ENCODE results near the gene IGDCC3. TPM values are rescaled to one million over a fixed set of nuclear protein-coding genes. Genes with fewer than 3 reads are reported as not detected.

Gene IGDCC3
- total RNA-seq, 1 experiment from 2014 or later = 53.5 TPM

GRCh38 chr15:65303687-65304380 lies 74.0 kb downstream of the IGDCC3 start:
- ChIA-PET POLR2A (interaction anchor here (0.9 to 2.4 kb wide), 6 partner anchors 17 to 566 kb away, joined by 3 to 16 read pairs (median 6); partner anchors contain the start of genes CLPX, PARP16 and RAB11A), CTCF (interaction anchor here (0.8 to 1.2 kb wide), 3 partner anchors 15 to 113 kb away, joined by 3 to 6 read pairs (median 6); partner anchors contain the start of gene PARP16)
- Mint-ChIP-seq H3K4me3 (peak overlapping the region; percentile 81), H3K9me3 (peaks cover 6% of the 10 kb centered on the region), H3K27ac (peak overlapping the region; percentile 99), H3K27me3 (ENCODE audit: low read depth) (no peaks in the 10 kb centered on the region), H3K4me1 (peaks cover 23% of the 10 kb centered on the region), H3K36me3 (no peaks in the 10 kb centered on the region)
- DNase-seq (ENCODE audit: low spot score) (no peak), ATAC-seq (peak; percentile 19)
- TF ChIP-seq FOXK1 (CRISPR knock-in tag; IDR thresholded peaks at IDR 0.05) (no peak), FOXP4 (CRISPR knock-in tag; IDR thresholded peaks at IDR 0.05) (0 out of 2 replicates have a peak, but pooled peaks have one; percentile 20), E2F5 (CRISPR knock-in tag; IDR thresholded peaks at IDR 0.05) (no peak), CDX4 (CRISPR knock-in tag; IDR thresholded peaks at IDR 0.05; ENCODE audit: borderline replicate concordance) (no peak), CTCF (IDR thresholded peaks at IDR 0.05) (peak; percentile 56; the same call in 1 of the 2 replicates), MAX (CRISPR knock-in tag; IDR thresholded peaks at IDR 0.05) (peak; percentile 81)

- TF ChIP-seq RELA (CRISPR knock-in tag; IDR thresholded peaks at IDR 0.05; ENCODE audit: borderline replicate concordance) (no peak), CREM (CRISPR knock-in tag; IDR thresholded peaks at IDR 0.05) (no peak), FOXK1 (CRISPR knock-in tag; IDR thresholded peaks at IDR 0.05) (no peak), TP53 (CRISPR knock-in tag; IDR thresholded peaks at IDR 0.05) (no peak), ZNF232 (CRISPR knock-in tag; IDR thresholded peaks at IDR 0.05) (no peak), FOXP4 (CRISPR knock-in tag; IDR thresholded peaks at IDR 0.05) (no peak), ZNF423 (CRISPR knock-in tag; IDR thresholded peaks at IDR 0.05) (no peak), ZNF396 (CRISPR knock-in tag; IDR thresholded peaks at IDR 0.05; ENCODE audit: borderline replicate concordance) (no peak), KAT7 (CRISPR knock-in tag; IDR thresholded peaks at IDR 0.05; ENCODE audit: borderline replicate concordance) (no peak), ZNF512 (CRISPR knock-in tag; IDR thresholded peaks at IDR 0.05; ENCODE audit: borderline replicate concordance) (no peak), ZNF532 (CRISPR knock-in tag; IDR thresholded peaks at IDR 0.05; ENCODE audit: borderline replicate concordance) (no peak), HMGA2 (CRISPR knock-in tag; IDR thresholded peaks at IDR 0.05) (no peak), GABPB1 (CRISPR knock-in tag; IDR thresholded peaks at IDR 0.05) (no peak)
- CTCF ChIA-PET = interaction anchor here (0.6 kb wide), 1 partner anchor 117 kb away, joined by 3 read pairs; the partner anchor contains the start of gene CLPX
- ATAC-seq = no peak
- Mint-ChIP-seq H3K9me3 (peaks cover 6% of the 10 kb centered on the region), H3K27ac (no peak overlapping the region), H3K36me3 (no peaks in the 10 kb centered on the region), H3K27me3 (ENCODE audit: low read depth) (no peaks in the 10 kb centered on the region), H3K4me3 (no peak overlapping the region), H3K4me1 (peaks cover 31% of the 10 kb centered on the region)
- DNase-seq (ENCODE audit: low spot score) = no peak
- POLR2A ChIA-PET = no interaction called here
Measured at GRCh38 chr15:65302061-65302460, 75.7 kb downstream of the IGDCC3 start.
